NT2/D1 (cell line): ENCODE measurements around the gene GCGR.

Source experiments
- SUZ12 ChIP-seq: IDR thresholded peaks from 2 replicates; pipeline ENCODE4 v1.6.1; 2011; ENCODE audit not compliant: insufficient read length, insufficient read depth; ENCODE audit errors: extremely low read depth
- ZNF274 ChIP-seq: IDR thresholded peaks from 2 replicates; pipeline ENCODE4 v1.6.1; 2011; ENCODE audit warnings: mild to moderate bottlenecking, low read depth, low read length

GRCh38 chr17:81823820-81824550 lies 20.0 kb downstream of the GCGR start:
- TF ChIP-seq ZNF274 (no peak), SUZ12 (no peak)
